ENCODE data around the gene MB.

Gene MB

DNA sequence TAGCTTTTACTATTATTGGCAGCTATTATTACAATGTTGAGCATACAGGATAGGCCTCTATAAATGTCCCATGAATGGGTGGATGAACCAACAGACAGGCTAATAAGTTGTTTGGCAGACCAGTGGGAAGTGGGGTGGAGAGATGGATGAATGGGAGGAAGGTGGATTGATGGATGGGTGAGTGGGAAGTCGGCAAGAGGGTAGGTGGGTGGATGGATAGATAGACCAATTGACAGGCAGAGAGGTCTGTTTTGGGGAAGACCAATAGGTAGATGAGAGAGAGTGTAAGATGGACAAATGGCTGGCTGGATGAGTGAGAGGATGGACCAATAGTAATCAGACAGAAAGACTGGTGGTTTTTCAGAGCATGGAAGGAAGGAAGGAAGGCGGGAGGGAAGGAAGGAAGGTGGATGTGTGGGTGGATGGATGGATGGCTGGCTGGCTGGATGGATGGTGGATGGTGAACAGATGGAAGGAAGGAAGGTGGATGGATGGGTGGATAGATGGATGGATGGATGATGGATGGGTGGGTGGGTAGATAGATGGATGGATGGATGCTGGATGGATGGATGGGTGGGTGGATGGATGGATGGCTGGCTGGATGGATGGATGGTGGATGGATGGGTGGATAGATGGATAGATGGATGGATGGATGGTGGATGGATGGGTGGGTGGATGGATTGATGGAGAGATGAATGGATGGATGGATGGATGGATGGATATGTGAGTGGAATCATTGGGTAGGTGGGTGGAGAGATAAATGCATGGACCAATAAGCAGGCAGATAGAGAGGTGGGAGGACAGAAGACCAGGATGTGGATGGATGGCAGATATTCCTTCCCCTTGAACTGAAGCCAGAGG is 39.1 kb downstream of the MB start:
- H3K4me3 ChIP-seq (ENCODE audit: low read depth, low read length): no peak overlapping the region

DNA sequence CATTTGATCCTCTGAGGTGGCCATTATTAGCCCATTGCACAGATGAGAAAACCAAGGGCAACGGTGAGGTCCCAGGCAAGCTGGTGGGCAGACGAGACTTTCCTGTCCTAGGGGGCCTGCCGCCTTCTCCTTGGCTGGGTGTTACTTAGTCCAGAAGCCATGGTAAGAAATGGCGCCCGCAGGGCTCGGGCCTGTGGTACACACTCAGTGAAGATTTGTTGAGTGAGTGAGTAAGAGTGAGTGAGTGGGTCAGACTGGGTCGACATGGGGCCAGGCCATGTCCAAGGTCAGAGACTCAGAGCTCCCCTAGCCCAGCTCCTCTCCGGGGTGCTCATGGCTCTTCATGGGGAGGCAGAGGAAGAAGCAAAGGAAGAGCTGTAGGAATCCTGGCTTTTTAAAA is 40.5 kb downstream of the MB start:
- TF ChIP-seq, protein P1, sequence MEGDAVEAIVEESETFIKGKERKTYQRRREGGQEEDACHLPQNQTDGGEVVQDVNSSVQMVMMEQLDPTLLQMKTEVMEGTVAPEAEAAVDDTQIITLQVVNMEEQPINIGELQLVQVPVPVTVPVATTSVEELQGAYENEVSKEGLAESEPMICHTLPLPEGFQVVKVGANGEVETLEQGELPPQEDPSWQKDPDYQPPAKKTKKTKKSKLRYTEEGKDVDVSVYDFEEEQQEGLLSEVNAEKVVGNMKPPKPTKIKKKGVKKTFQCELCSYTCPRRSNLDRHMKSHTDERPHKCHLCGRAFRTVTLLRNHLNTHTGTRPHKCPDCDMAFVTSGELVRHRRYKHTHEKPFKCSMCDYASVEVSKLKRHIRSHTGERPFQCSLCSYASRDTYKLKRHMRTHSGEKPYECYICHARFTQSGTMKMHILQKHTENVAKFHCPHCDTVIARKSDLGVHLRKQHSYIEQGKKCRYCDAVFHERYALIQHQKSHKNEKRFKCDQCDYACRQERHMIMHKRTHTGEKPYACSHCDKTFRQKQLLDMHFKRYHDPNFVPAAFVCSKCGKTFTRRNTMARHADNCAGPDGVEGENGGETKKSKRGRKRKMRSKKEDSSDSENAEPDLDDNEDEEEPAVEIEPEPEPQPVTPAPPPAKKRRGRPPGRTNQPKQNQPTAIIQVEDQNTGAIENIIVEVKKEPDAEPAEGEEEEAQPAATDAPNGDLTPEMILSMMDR (IDR thresholded peaks at IDR 0.05; ENCODE audit: borderline replicate concordance, insufficient read depth, low read depth, low read length): no peak
- no peak overlapping the region for H3K4me3 ChIP-seq (ENCODE audit: low read depth, low read length)

More for the DNA sequence above, 39.1 kb downstream of the MB start:
- TF ChIP-seq, protein P1 (IDR thresholded peaks at IDR 0.05; ENCODE audit: borderline replicate concordance, insufficient read depth, low read depth, low read length): no peak

DNA sequence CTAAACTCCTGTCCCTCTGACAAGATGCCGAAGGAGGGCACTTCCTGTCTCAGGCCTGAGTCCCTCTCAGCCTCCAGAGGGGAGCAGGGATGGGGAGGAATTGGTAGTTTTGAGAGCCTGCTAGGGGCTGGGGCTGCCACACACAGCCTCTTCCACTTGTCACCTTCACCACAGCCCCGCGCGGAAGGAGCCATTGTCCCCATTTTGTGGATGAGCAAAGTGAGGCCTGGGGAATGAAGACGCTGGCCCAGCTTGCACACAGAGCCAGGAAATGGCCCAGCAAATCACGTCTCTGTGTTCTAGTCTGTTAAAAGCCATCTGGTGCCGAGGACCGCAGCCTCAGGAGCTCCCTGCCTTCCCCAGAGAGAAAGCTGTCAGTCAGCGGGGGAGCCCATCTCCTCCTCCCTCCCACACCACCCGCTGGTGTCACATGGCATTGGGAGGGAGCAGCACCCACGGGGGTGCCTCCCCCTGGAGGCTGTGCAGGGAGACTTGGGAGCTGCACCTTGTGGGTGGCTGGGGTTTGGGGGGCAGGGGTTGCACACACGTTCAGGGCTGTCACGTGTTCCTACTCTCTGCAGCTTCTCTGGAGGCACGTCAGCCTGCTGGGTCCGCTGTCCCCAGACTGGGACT is 41.9 kb downstream of the MB start:
- H3K4me3 ChIP-seq (ENCODE audit: low read depth, low read length): no peak overlapping the region
- TF ChIP-seq, protein P1 (IDR thresholded peaks at IDR 0.05; ENCODE audit: borderline replicate concordance, insufficient read depth, low read depth, low read length): no peak

DNA sequence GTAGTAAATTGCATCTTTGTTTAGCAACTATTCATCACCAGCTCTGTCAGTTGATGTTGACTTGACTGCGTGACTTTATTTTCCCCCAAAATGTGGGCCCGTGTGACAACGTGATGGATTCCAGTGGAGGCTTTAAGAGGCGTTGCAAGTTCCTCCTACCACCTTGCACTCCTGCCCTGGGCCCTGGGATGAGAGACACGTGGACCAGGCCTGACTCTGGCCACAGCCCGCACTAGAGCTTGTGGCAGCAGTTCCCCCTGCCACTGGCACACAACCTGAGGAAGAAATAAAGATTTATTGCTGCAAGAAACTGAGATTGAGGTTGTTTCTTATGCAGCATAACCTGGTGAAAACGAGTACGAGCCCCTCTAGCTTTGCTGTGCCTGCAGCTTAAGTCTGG is 44.6 kb downstream of the MB start:
- no peak overlapping the region for H3K4me3 ChIP-seq (ENCODE audit: low read depth, low read length)
- TF ChIP-seq, protein P1 (IDR thresholded peaks at IDR 0.05; ENCODE audit: borderline replicate concordance, insufficient read depth, low read depth, low read length): no peak

DNA sequence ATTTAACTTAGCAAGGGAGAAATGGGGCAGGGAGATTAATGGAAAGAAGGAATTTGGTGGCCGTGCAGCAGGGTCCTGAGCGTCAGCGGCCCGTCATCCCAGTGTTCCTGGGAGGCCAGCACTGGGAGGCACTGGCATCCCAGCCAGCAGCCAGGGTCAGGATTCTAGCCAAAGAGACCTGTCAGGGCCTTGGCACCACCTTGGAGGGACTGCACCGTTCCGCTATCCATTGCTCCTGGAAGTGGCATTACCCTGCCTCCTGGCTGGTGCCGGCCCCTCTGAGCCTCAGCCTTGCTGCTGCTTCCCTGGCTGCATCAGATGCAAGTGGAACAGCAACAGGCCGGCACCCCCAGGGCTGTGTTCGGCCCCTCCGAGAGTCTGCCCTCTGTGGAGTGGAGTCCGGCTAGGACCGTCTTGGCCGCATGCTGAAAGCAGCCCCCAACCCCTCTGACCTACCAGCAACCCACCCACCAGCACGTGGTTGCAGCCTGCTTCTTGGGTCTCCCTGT is 46.4 kb downstream of the MB start:
- H3K4me3 ChIP-seq (ENCODE audit: low read depth, low read length): no peak overlapping the region
- TF ChIP-seq, protein P1 (IDR thresholded peaks at IDR 0.05; ENCODE audit: borderline replicate concordance, insufficient read depth, low read depth, low read length): no peak

DNA sequence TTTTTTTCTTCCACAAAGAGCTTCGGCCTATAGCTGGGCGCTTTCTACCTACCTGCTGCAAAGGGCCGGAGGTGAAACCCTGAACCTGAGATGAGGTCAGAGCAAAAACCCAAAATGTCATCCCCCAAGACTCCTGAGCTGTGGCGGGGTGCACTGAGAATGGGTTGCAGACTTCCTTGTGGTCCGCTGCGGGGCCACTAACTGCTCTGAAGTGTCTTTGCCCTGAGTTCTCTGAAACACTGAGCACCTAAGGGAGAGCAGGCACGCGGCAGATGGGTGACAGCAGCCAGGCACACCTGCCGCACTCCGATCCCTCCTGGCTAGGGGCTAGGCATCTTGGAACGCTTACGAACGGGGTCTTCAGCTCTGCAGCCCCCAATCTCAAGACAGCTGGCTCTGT is 47.2 kb downstream of the MB start:
- no peak overlapping the region for H3K4me3 ChIP-seq (ENCODE audit: low read depth, low read length)
- TF ChIP-seq, protein P1 (IDR thresholded peaks at IDR 0.05; ENCODE audit: borderline replicate concordance, insufficient read depth, low read depth, low read length): no peak
